NCI-H524 (cell line): ENCODE results near the gene PRM1.
"Not testable (repeated sequence)": the region's sequence is repeated elsewhere in the genome, so short reads cannot be mapped to it uniquely, and the experiment has no call there.

Experiments
- DNase-seq, 2 experiments: peaks; one replicate each; lab custom pipeline; 2025; lab: John Stamatoyannopoulos, UW

Gene PRM1

DNA sequence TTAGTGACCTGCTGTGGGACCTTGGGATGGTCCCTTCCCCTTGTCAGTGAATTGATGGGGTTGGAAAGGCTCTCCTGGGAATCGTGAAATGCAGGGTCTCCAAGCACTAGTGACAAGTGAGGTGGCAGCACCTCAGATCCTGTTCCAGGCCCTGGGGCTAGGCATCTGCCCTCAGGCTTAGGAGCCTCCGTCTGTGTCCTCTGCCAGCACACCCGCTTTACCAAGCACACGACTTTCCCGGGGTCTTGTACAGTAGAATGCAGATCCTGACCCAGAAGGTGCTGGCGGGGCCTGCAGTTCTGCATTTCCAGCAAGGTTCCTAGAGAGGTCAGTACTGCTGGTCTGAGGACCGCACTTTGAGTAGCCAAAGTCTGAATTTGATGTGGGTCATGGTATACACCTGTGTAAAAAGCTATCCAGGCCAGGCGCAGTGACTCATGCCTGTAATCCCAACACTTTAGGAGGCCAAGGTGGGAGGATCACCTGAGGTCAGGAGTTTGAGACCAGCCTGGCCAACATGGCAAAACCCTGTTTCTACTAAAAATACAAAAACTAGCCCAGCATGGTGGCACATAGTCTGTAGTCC is 33.3 kb upstream of the PRM1 start:
- no peak for DNase-seq

- DNase-seq = no peak
Measured at GRCh38 chr16:11313493-11314308, 32.6 kb upstream of the PRM1 start.

- no peak for DNase-seq
Measured at GRCh38 chr16:11312718-11313492, 31.8 kb upstream of the PRM1 start.

- no peak for DNase-seq
Measured at GRCh38 chr16:11310997-11311561, 29.9 kb upstream of the PRM1 start.

GRCh38 chr16:11310634-11310977 is 29.5 kb upstream of the PRM1 start:
- DNase-seq = no peak

GRCh38 chr16:11309895-11310633 is 28.9 kb upstream of the PRM1 start:
- DNase-seq = no peak

DNA sequence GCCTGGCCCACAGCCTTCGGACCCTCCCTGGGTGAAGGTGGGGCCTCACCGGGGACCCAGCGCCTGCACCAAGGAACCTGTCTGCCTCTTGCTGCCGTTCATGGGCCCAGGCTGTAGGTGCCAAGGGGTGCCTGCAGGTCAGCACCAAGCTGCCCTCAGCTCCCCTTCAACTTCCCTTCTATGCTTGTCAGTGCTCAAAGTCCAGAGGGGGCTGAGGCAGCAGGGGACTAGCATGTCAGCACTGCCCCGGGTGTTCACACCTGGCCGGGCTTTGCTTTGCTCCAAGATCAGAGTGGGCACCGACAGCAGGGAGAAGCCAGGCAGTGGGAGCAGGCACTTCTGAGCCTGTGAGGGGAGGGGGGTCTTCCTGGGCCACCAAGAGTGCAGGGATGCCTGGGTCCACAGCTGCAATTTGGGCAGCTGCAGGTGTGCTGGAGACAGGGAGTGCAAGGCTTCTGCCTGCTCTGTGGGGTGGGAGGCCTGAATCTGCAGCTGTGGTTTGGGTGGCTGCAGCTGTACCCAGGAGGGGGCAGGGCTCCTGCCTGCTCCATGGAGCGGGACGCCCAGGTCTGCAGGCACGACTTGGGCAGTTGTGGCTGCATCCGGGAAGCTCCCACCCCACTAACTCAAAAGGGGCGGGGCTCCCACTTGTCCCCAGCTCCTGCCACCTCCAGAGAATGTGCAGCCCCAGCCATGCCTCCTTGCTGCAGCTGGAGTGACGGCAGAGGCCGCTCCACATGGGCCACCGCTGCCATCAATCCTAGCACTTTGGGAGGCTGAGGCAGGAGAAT is 27.6 kb upstream of the PRM1 start:
- DNase-seq = no peak

DNA sequence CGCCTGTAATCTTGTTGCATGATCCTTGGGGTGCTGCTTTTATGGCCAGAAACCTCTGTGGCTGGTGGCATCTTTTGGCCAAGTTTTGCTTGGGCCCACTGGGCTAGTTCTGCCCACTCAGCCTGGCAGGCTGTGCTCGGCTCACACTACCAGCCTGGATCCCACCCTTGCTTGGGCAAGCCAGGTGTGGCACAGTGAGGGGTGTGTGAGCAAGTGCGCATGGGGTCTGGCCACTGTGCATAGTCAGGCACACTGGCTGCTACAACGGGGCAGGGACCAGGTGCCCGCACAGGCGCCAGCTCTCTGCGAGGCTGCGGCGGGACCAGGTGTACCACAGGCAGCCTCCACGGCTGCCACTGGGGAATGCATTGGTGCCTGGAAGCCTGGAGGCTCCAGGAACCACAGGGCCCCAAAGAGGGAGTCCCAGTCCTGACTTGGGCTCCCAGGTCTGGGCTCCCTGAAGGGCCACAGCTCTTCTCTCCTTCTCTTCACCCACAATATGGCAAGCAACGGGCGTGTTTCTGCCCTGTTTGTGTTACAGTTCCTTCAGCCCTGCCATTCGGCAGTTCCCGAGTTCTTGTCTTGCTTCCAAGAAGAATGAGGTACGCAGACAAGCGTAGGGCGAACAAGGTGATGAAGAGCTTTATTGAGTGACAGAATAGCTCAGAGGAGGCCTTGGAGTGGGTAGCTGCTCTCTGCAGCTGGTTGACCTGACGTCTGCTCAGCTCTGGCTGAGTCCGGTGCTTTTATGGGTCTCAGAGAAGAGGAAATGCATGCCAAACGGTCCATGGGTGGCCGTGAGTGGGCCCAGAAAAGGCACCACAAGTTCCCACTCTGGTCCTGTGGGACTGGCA is 26.7 kb upstream of the PRM1 start:
- DNase-seq = no peak

- DNase-seq = no peak
Measured at GRCh38 chr16:11306997-11307638, 26.0 kb upstream of the PRM1 start.

GRCh38 chr16:11306381-11306780 is 25.3 kb upstream of the PRM1 start:
- no peak for DNase-seq

GRCh38 chr16:11303405-11304138 is 22.4 kb upstream of the PRM1 start:
- DNase-seq = peak in 1 of 2 experiments; percentile 37

GRCh38 chr16:11302977-11303376 is 21.8 kb upstream of the PRM1 start:
- DNase-seq = peak; percentile 32 to 80

GRCh38 chr16:11301645-11302501 is 20.7 kb upstream of the PRM1 start:
- DNase-seq = no peak

- no peak for DNase-seq
Measured at GRCh38 chr16:11300560-11300892, 19.4 kb upstream of the PRM1 start.

GRCh38 chr16:11299865-11300559 is 18.9 kb upstream of the PRM1 start:
- DNase-seq = no peak

GRCh38 chr16:11298950-11299547 is 17.9 kb upstream of the PRM1 start:
- not testable (repeated sequence) for DNase-seq
